OCI-LY1 (cell line): ENCODE measurements around the gene AAR2.

Experiments used
- H2AFZ ChIP-seq: fragments of 200-600 bp; sonication (generic), shearing (Covaris generic); 2 replicates; pipeline ENCODE4 v1.6.0; 2014; ENCODE audit warnings: antibody characterized with exemption, mild to moderate bottlenecking, low read length
- H3F3A ChIP-seq: fragments of 200-600 bp; sonication (generic), shearing (Covaris generic); 2 replicates; pipeline ENCODE4 v1.6.0; 2014; ENCODE audit warnings: mild to moderate bottlenecking, antibody characterized with exemption, low read length, moderate library complexity; ENCODE audit not compliant: insufficient read depth
- H3K27ac ChIP-seq: fragments of 200-600 bp; sonication (generic); 2 replicates; pipeline ENCODE4 v1.5.1; 2014; ENCODE audit warnings: low read length, mixed run types, mild to moderate bottlenecking, low read depth; ENCODE audit not compliant: poor library complexity, severe bottlenecking
- H3K27me3 ChIP-seq: fragments of 200-600 bp; sonication (generic); 2 replicates; pipeline ENCODE4 v1.6.0; 2014; ENCODE audit warnings: antibody characterized with exemption, mild to moderate bottlenecking, low read length, moderate library complexity; ENCODE audit not compliant: insufficient read depth
- H3K36me3 ChIP-seq: fragments of 200-600 bp; sonication (generic); 2 replicates; pipeline ENCODE4 v1.6.1; 2014; ENCODE audit warnings: mild to moderate bottlenecking, antibody characterized with exemption, low read length, moderate library complexity, mixed read lengths; ENCODE audit not compliant: insufficient read depth
- H3K4me1 ChIP-seq: fragments of 200-600 bp; sonication (generic); 2 replicates; pipeline ENCODE4 v1.5.1; 2014; ENCODE audit warnings: mild to moderate bottlenecking, low read length, moderate library complexity; ENCODE audit not compliant: insufficient read depth, severe bottlenecking
- H3K4me2 ChIP-seq: fragments of 200-600 bp; sonication (generic), shearing (Covaris generic); 2 replicates; pipeline ENCODE4 v1.6.1; 2014; ENCODE audit warnings: low read length
- H3K4me3 ChIP-seq: fragments of 200-600 bp; sonication (generic); 2 replicates; pipeline ENCODE4 v1.5.1; 2014; ENCODE audit warnings: low read length, low read depth, mild to moderate bottlenecking, mixed read lengths; ENCODE audit not compliant: poor library complexity, severe bottlenecking
- H3K79me2 ChIP-seq: fragments of 200-600 bp; shearing (Covaris generic); 2 replicates; pipeline ENCODE4 v1.6.1; 2016; ENCODE audit warnings: mixed run types, low read length, mixed read lengths; ENCODE audit not compliant: insufficient read depth
- H3K9ac ChIP-seq: fragments of 200-600 bp; sonication (generic), shearing (Covaris generic); 2 replicates; pipeline ENCODE4 v1.6.1; 2014; ENCODE audit warnings: mild to moderate bottlenecking, low read length, mixed read lengths
- H3K9me2 ChIP-seq: fragments of 200-600 bp; sonication (generic), shearing (Covaris generic); 2 replicates; pipeline ENCODE4 v1.6.1; 2014; ENCODE audit warnings: low read depth, mild to moderate bottlenecking, low read length, mixed read lengths
- H3K9me3 ChIP-seq: fragments of 200-600 bp; shearing (Covaris generic); 2 replicates; pipeline ENCODE4 v1.6.1; 2014; ENCODE audit warnings: low read length, mixed read lengths
- H4K20me1 ChIP-seq: fragments of 200-600 bp; sonication (generic), shearing (Covaris generic); 2 replicates; pipeline ENCODE4 v1.6.0; 2016; ENCODE audit warnings: mild to moderate bottlenecking, low read length; ENCODE audit not compliant: insufficient read depth
- EZH2 ChIP-seq: fragments of 200-600 bp; sonication (generic), shearing (Covaris generic); IDR thresholded peaks from 2 replicates; pipeline ENCODE4 v1.8.0; 2017; ENCODE audit warnings: borderline replicate concordance, mixed run types, mild to moderate bottlenecking, antibody characterized with exemption, low read length, moderate library complexity, mixed read lengths
- TF ChIP-seq, protein P1 (sequence below): fragments of 200-600 bp; sonication (generic), shearing (Covaris generic); IDR thresholded peaks from 2 replicates; pipeline ENCODE4 v1.5.1; 2017; ENCODE audit warnings: mild to moderate bottlenecking, antibody characterized with exemption, low read length, moderate library complexity, mixed read lengths

Gene AAR2

DNA sequence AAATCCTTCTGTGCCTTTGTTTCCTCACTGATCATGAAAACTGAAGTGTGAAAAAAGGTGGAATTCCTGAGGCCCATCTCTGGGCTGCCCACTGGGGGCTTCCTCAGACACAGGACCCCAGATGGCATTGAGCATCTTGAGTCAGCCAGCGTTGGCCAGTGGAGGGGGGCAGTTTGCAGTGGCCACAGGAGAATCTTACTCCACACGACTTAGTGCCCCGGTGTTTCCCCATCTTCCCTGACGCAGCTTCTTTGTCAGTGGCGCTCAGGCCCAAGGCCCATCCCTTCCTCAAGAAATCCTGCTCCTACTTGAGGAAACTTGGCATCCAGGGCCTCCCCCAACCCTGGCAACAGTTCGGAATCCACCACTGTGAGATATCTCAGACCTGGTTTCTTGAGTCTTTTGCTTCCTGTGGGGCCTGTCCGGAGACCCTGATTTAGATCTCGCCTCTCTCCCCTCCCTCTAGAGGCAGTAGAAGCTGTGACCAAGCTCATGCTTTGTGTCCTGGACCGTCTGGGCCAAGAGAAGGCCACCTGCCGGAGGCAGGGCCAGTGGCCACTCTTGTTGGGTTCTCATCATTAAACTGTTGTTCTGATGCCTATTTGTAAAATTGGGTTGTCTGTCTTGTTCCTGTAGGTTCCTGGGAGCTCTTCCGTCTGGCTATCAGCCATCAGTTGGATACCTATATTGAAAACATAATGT lies 49.6 kb downstream of the AAR2 start:
- Histone ChIP-seq H2AFZ (no peak overlapping the region), H4K20me1 (no peaks in the 10 kb centered on the region), H3K36me3 (no peaks in the 10 kb centered on the region), H3K4me1 (no peaks in the 10 kb centered on the region), H3K27me3 (peaks cover 5% of the 10 kb centered on the region; the same call in 1 of the 2 replicates), H3K4me2 (no peak overlapping the region), H3K9ac (no peak overlapping the region), H3K9me3 (no peaks in the 10 kb centered on the region), H3K79me2 (no peaks in the 10 kb centered on the region), H3F3A (no peaks in the 10 kb centered on the region), H3K9me2 (no peaks in the 10 kb centered on the region), H3K27ac (no peak overlapping the region), H3K4me3 (no peak overlapping the region)
- TF ChIP-seq EZH2: no peak
- TF ChIP-seq, protein P1, sequence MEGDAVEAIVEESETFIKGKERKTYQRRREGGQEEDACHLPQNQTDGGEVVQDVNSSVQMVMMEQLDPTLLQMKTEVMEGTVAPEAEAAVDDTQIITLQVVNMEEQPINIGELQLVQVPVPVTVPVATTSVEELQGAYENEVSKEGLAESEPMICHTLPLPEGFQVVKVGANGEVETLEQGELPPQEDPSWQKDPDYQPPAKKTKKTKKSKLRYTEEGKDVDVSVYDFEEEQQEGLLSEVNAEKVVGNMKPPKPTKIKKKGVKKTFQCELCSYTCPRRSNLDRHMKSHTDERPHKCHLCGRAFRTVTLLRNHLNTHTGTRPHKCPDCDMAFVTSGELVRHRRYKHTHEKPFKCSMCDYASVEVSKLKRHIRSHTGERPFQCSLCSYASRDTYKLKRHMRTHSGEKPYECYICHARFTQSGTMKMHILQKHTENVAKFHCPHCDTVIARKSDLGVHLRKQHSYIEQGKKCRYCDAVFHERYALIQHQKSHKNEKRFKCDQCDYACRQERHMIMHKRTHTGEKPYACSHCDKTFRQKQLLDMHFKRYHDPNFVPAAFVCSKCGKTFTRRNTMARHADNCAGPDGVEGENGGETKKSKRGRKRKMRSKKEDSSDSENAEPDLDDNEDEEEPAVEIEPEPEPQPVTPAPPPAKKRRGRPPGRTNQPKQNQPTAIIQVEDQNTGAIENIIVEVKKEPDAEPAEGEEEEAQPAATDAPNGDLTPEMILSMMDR: no peak

DNA sequence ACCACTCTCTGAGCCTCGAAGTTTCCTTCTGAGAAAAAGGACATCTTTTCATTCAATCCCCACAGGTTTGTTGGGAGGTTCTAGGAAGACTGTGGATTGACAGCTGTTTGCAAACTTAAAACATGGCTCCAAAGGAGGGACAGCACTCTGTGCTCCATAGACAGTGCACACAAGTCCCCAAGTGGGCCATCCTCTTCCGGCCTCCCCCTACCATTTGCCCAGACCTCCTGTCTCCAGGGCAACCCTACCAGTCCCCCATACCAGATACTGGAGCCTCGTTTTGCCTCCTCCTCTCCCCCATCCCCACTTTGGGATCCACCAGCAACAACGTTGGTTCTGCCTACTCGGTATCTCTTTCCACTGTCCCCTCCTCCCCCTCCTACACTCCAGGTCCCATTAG lies 61.4 kb downstream of the AAR2 start:
- no peaks in the 10 kb centered on the region for H3K9me3 ChIP-seq
- H3K4me1 ChIP-seq: no peaks in the 10 kb centered on the region
- H2AFZ ChIP-seq: no peak overlapping the region
- no peak overlapping the region for H3K4me3 ChIP-seq
- H3K27ac ChIP-seq: no peak overlapping the region
- no peak overlapping the region for H3K4me2 ChIP-seq
- H3F3A ChIP-seq: no peaks in the 10 kb centered on the region
- no peaks in the 10 kb centered on the region for H3K36me3 ChIP-seq
- H3K27me3 ChIP-seq: no peaks in the 10 kb centered on the region
- H3K79me2 ChIP-seq: no peaks in the 10 kb centered on the region
- H3K9ac ChIP-seq: no peak overlapping the region
- H4K20me1 ChIP-seq: no peaks in the 10 kb centered on the region
- H3K9me2 ChIP-seq: no peaks in the 10 kb centered on the region
- TF ChIP-seq EZH2: no peak
- TF ChIP-seq, protein P1: no peak

DNA sequence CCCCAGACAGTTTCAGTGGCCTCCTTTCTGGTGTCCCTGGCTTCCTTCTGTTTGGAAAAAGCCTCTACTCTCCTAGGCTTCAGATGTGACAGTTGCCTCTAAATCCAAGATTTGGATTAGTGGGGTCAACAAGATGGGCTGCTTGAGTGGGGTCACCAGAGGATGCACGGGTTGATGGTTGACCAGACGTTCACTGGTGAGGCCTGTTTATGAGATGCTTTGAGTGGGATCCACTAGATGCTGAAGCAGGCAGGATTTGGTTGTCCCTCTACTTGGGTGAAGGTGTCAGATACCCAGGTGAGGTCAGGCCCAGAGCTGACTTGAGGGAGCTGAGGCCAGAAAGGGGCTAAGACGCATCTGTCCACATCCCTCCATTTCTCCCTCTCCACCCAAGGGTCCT lies 61.8 kb downstream of the AAR2 start:
- Histone ChIP-seq H3F3A (no peaks in the 10 kb centered on the region), H3K9me2 (no peaks in the 10 kb centered on the region), H3K9ac (no peak overlapping the region), H2AFZ (no peak overlapping the region), H3K4me2 (no peak overlapping the region), H3K36me3 (no peaks in the 10 kb centered on the region), H3K27me3 (no peaks in the 10 kb centered on the region), H3K4me3 (no peak overlapping the region), H3K9me3 (no peaks in the 10 kb centered on the region), H3K79me2 (no peaks in the 10 kb centered on the region), H3K4me1 (no peaks in the 10 kb centered on the region), H4K20me1 (no peaks in the 10 kb centered on the region), H3K27ac (no peak overlapping the region)
- TF ChIP-seq, protein P1: no peak
- TF ChIP-seq EZH2: no peak
